Measurements from ENCODE around the gene LRRC36. TPM values are rescaled to one million over a fixed set of nuclear protein-coding genes. Genes with fewer than 3 reads are reported as not detected.

The LRRC36 gene
- total RNA-seq, 2 donors from 2014 or later = 1.1 TPM; not detected in 1

DNA sequence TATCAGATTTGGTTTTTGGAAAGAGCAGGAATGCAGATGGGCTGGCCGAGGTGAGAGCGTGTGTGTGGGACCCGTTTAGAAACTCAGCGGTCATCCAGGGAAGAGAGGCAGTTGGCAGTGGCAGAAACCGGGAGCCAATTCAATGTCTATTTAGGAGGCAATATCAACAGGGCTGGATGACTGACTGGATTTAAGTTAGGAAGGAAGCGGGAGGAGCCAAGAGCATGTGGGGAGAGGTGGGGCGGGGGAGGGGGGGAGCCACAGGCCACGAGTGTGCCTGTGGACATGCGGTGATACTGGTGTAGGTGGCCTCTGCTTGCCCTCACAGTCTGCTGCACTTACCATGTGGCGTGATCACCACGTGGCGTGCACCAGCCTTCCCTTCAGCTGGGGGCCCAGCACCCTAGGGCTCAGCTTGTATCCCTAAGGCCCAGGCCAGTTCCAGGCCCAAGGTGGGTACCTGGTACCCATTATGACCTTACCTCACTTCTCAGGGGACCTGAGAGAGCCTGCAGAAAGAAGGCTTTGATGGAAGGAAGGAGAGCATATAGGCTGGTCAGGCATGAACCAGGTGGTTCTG lies 77.5 kb downstream of the LRRC36 start:
- Histone ChIP-seq H3K9me3 (no peaks in the 10 kb centered on the region), H3K27me3 (no peaks in the 10 kb centered on the region), H3K4me3 (no peak overlapping the region), H3K36me3 (no peaks in the 10 kb centered on the region), H3K4me1 (peaks cover 5% of the 10 kb centered on the region), H3K27ac (peak overlapping the region; percentile 79), H3K9ac (ENCODE audit: low read depth in 2 of 2, low read length in 2 of 2) (peak overlapping the region in 1 of 2 donors; percentile 75)
- TF ChIP-seq CTCF (IDR thresholded peaks at IDR 0.05) = no peak
- no peak for DNase-seq
- intact Hi-C loops (cut with DNase I) = no loop called here

DNA sequence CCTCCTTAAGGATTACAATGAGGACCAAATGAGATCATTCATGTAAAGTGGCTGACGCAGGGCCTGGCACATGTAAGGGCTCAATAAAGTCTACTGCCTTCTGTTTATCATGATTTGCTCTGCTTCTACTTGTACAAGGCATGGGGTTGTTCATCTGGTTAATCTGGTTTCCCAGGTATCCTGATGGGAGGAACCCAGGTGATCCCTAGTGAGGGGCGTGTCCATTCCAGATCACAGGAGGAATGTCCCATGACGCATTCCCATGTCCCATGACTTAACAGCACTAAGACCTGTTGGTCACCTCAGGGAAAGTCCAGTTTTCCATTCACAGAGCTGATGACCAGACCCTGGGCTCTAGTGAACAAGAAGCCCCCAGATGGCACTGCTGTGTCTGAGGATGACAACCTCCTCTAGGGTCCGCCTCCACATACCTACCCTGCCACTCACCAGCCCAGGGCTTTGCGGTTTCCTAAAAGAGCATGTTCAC lies 78.2 kb downstream of the LRRC36 start:
- H3K9me3 ChIP-seq = no peaks in the 10 kb centered on the region
- TF ChIP-seq CTCF (IDR thresholded peaks at IDR 0.05) = no peak
- intact Hi-C loops (cut with DNase I) = no loop called here
- no peak overlapping the region for H3K4me3 ChIP-seq
- peaks cover 5% of the 10 kb centered on the region for H3K4me1 ChIP-seq
- peak overlapping the region; percentile 79 for H3K27ac ChIP-seq
- H3K9ac ChIP-seq (ENCODE audit: low read depth in 2 of 2, low read length in 2 of 2) = peak overlapping the region in 1 of 2 donors; percentile 75
- peak; percentile 91 for DNase-seq
- no peaks in the 10 kb centered on the region for H3K36me3 ChIP-seq
- H3K27me3 ChIP-seq = no peaks in the 10 kb centered on the region

DNA sequence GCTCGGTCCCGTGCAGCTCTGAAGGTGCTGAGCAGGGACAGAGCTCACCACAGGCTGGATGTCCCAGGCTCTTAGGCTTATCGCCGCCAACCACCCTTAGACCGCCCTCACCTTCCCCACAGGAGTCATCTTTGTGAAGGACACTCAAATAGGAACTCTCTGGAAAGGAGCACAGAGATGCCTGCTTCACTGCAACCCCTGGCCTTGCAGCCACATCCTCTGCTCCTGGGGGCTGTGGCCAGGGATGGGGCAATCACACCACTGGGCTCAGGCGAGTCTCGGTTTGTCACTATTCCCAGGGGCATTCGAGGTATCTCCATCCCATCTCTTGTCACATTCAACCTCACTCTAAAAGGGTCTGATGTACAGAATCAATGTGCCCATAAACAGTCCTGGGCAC lies 78.7 kb downstream of the LRRC36 start:
- intact Hi-C loops (cut with DNase I) = no loop called here
- Histone ChIP-seq H3K4me1 (peaks cover 5% of the 10 kb centered on the region), H3K9ac (ENCODE audit: low read depth in 2 of 2, low read length in 2 of 2) (peak overlapping the region in 1 of 2 donors; percentile 56)

DNA sequence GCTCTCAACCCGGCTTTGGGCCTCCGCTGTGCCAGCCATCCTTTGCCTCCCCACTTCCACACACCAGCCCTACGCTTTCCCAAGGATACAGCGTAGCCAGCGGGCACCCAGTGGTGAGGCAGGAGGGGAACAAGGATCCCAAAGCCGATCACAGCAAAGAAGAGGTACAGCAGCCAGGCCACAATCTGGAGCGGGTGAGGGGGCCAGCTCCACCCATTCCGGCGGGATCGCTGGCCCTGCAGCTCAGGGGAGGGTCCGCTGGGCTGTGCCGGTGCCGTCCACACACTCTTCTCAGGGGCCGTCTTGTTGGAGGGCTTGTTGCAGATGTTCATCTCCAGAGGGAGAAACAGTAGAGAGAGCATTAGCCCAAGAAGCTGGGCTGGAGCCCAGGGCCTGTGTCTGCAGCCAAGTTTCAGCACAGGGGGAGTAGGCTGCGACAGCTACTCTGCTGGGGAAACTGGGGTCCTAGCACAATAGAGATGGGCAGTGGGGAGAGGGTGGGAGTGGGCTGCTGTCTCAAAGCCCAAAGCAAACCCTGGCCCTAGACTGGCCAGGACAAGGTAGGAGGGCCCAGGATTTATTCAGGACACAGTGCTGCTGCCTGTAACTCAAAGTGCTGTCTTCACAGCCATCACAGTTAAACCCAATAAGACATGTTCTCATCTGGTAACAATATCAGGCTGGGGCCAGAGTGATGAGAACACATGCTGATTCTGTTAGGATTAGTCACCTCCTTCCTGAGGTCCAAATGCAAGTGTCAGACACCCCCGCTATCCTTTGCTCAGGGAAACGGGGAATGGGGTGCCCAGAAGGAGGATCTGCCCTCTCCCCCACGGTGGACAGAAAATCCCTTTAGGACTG lies 79.7 kb downstream of the LRRC36 start:
- Histone ChIP-seq H3K4me1 (peaks cover 5% of the 10 kb centered on the region), H3K9ac (ENCODE audit: low read depth in 2 of 2, low read length in 2 of 2) (peak overlapping the region; percentile 4 to 52), H3K36me3 (no peaks in the 10 kb centered on the region), H3K27ac (no peak overlapping the region), H3K4me3 (no peak overlapping the region), H3K27me3 (no peaks in the 10 kb centered on the region), H3K9me3 (no peaks in the 10 kb centered on the region)
- no peak for DNase-seq
- intact Hi-C loops (cut with DNase I) = no loop called here
- no peak for TF ChIP-seq CTCF (IDR thresholded peaks at IDR 0.05)

More for the DNA sequence above, 78.7 kb downstream of the LRRC36 start:
- peak overlapping the region; percentile 7 for H3K27ac ChIP-seq
- H3K9me3 ChIP-seq = no peaks in the 10 kb centered on the region
- no peaks in the 10 kb centered on the region for H3K36me3 ChIP-seq
- no peak overlapping the region for H3K4me3 ChIP-seq
- no peak for TF ChIP-seq CTCF (IDR thresholded peaks at IDR 0.05)
- DNase-seq = no peak
- no peaks in the 10 kb centered on the region for H3K27me3 ChIP-seq

DNA sequence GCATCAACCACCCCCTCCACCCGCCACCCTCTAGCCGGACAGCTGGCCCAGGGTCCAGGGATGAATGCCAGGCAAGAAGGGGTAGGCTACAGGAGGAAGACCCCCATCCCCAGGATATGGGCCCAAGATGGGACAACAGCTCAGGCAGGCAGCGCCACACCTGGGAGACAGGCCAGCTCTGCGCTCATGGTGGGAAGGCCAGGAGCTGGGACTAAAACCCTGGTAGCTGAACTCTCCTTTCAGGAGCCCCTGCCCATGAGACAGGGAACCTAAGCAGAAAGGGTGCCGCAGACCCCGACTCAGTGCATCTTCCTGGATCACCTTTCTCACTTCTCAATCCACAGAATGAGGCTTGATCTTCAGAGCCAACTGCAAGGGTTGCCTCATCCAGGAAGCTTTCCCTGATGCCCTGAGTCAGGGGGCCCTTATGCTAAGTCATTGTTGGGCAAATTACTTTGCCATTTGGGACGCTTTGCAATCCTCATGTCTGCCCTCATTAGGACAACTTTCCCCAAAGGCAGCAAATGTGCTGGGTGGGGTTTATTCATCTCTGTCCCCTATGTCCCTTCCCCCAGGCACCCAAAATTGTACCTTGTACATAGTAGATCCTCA lies 80.7 kb downstream of the LRRC36 start:
- Histone ChIP-seq H3K4me1 (peaks cover 5% of the 10 kb centered on the region), H3K27me3 (no peaks in the 10 kb centered on the region), H3K9me3 (no peaks in the 10 kb centered on the region), H3K27ac (no peak overlapping the region), H3K36me3 (no peaks in the 10 kb centered on the region), H3K4me3 (no peak overlapping the region), H3K9ac (ENCODE audit: low read depth in 2 of 2, low read length in 2 of 2) (peak overlapping the region in 1 of 2 donors; percentile 3)
- DNase-seq = no peak
- no peak for TF ChIP-seq CTCF (IDR thresholded peaks at IDR 0.05)
- intact Hi-C loops (cut with DNase I) = no loop called here

Measured in colonic mucosa (tissue), 4 donors.